GM18873 (cell line): ENCODE measurements around the gene HNRNPU.
"Not testable (repeated sequence)": the region's sequence is repeated elsewhere in the genome, so short reads cannot be mapped to it uniquely, and the experiment has no call there.

Source experiments
- ATAC-seq: cut with Tn5 transposase; IDR thresholded peaks from one replicate; pipeline ENCODE4 v1.9.1; 2021; ENCODE audit warnings: mild to moderate bottlenecking, moderate library complexity, moderate number of reproducible peaks; ENCODE audit not compliant: unreplicated experiment, low FRiP score

HNRNPU gene

GRCh38 chr1:244843148-244843978 lies 21.0 kb downstream of the HNRNPU start:
- ATAC-seq, result no peak

DNA sequence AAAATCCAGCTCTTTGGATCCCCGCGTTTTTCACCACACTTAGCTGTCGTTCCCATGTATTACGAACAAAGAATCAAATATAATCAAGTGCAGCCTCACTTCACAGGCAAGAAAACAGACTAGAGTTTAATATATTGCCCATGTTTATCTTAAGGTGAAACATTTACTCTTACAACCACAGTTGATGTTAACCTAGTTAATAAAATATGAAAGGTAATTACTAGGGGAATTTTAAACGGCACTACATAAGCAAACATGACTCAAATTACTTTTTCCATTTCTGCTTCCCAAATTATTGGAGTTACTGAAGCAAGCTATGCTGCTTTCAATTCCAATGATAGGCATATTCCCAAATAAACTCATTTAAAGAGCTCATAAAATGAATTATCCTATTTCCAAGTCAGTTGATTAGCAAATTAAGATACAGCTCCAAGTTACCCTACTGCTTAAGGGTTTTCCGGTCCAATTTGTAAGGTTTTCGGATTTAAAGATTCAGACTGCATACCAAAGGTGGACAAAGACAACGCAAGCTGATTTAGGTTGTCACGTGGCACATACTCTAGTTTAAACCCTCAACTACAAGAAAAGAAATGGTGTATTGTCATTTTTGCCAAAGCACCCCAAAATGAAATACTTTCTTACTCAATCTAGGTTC lies 22.9 kb downstream of the HNRNPU start:
- no peak for ATAC-seq

- no peak for ATAC-seq
These were observed 24.0 kb downstream of the HNRNPU start for GRCh38 chr1:244840219-244840794.

GRCh38 chr1:244839656-244840055 lies 24.7 kb downstream of the HNRNPU start:
- no peak for ATAC-seq

GRCh38 chr1:244837597-244838258 lies 26.6 kb downstream of the HNRNPU start:
- ATAC-seq, result no peak

DNA sequence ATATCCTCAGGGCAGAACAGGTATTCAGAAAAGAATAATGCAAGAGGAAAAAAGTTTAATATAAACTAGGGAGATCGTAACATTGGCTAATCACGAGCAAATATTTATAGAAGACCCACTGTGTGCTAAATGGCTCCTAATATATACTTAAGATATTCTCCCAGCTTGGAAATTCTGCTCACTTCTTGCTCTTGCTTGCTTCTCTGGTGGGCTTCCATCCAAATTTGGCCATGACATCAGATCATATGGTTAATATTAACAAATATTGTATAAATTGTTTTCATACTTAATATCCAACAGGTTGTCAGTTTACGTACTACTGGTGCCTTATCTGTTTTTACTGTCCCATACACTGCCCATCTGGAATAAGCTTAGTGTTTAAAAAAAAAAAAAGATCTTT lies 27.8 kb downstream of the HNRNPU start:
- ATAC-seq, result no peak

GRCh38 chr1:244836135-244836521 lies 28.2 kb downstream of the HNRNPU start:
- ATAC-seq, result no peak

GRCh38 chr1:244835276-244836134 lies 28.8 kb downstream of the HNRNPU start, which contains the start of gene COX20:
COX20 (plus strand) TSS chr1:244835658; CDS start chr1:244835715, 57 bp downstream.
- ATAC-seq, result peak; percentile 51

- peak; percentile 67 for ATAC-seq
These were observed 29.6 kb downstream of the HNRNPU start for GRCh38 chr1:244834543-244835275.

DNA sequence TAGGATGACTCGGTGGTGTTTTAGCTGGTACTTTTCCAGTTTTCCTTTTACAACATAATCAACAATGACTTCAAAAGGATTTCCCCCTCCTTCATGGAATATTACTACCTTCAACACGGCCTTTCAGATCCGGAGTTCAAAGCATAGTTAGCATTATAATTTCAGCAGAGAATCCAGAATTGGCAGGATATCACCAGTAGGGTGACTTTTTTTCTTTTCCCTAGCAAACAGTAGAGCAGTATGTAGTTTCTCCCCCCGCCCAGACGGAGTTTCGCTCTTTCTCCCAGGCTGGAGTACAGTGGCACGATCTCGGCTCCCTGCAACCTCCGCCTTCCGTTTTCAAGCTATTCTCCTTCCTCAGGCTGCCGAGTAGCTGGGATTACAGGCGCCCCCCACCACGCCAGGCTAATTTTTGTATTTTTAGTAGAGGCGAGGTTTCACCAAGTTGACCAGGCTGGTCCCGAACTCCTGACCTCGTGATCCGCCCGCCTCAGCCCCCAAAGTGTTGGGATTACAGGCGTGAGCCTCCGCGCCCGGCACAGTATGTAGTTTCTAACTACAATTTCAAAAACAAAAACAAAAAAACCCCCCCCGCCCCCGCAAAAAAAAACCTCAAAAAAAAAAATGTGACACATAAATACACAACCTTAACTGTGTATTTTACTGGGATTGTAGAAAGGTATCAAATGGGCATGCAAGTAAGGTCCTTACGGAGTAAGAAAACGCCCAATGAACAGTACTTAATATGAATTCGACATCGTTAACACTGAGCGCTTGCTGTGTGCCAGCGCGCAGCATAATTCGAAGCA lies 30.4 kb downstream of the HNRNPU start:
- ATAC-seq, result peak; percentile 19

DNA sequence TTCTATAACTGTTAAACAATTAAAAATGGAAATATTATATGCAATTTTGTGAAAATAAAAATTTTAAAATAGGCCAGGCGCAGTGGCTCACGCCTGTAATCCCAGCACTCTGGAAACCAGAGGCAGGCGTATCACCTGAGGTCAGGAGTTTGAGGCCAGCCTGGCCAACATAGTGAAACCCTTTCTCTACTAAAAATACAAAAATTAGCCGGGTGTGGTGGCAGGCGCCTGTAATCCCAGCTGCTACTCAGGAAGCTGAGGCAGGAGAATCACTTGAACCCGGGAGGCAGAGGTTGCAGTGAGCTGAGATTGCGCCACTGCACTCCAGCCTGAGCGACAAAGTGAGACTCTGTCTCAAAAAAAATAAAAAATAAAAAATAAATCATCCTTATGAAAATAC lies 31.1 kb downstream of the HNRNPU start:
- not testable (repeated sequence) for ATAC-seq

DNA sequence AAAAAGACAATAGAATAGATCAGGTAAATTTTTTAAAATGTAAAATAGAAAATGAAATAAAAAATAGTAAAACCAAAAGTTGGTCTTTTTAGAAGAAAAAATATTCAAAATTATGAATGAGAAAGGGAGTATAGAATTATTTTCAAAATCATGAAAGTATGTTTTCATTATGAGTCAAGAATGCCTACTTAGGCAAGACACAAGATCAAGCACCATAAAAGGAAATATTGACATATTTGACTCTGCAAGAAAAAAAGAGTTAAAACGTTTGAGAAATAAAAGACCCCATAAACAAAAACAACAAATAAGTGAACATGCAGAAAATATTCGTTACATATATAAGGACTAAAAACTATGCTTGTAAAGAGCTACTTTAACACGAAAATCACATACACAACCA lies 33.7 kb downstream of the HNRNPU start:
- no peak for ATAC-seq

- ATAC-seq, result no peak
These were observed 37.6 kb downstream of the HNRNPU start for GRCh38 chr1:244826712-244827111.

DNA sequence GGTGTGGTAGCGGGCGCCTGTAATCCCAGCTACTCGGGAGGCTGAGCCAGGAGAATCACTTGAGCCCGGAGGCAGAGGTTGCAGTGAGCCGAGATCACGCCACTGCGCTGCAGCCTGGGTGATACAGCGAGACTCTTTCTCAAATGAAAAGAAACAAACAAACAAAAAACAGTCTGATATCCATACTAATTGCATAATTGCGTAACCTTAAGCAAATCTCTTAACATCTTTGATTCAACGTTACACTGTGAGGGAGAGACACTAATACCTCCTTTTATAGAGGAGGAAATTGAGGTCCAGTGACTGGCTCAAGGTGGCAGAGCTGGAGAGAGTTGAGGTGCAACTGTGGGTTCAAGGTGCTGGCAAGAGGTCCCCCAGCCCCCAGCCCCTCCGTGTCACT lies 41.5 kb downstream of the HNRNPU start:
- ATAC-seq, result no peak

DNA sequence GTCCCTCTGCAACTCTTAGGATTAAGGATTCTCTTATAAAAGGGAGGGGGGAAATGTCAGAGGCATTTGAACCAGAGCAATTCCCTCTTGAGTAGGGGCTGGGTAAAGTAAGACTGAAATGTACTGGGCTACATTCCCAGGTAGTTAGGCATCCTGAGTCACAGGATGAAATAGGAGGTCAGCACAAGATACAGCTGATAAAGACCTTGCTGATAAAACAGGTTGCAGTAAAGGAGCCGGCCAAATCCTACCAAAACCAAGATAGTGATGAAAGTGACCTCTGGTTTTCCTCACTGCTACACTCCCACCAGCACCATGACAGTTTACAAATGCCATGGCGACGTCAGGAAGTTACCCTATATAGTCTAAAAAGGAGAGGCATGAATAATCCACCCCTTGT lies 43.2 kb downstream of the HNRNPU start:
- ATAC-seq, result no peak

DNA sequence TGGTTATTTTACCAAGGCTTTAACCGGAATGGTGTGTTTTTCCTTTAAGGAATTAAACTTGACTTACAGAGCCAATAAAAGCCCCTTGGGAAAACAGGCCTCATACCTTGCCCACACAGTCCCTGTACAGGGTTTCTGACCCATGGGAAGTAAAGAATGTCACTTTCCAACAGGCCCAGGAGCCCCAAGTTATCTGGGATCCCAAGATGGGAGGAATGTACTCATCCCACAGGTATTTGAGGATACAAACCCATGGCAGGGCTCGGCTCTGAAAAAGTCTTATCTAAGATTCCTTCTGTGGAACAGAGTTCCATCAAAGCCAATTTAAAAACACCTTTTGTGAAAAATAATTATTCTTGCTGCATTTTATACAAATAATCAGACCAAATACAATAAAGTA lies 44.2 kb downstream of the HNRNPU start:
- no peak for ATAC-seq

GRCh38 chr1:244817415-244817894 lies 46.9 kb downstream of the HNRNPU start:
- ATAC-seq, result no peak

- no peak for ATAC-seq
These were observed 48.7 kb downstream of the HNRNPU start for GRCh38 chr1:244815600-244816099.
